ENCODE data around the gene RLBP1. TPM values are rescaled to one million over a fixed set of nuclear protein-coding genes. Genes with fewer than 3 reads are reported as not detected.
A peak's percentile ranks its signal among the peaks of the same experiment; 100 is the strongest.

The RLBP1 gene
- total and polyA plus RNA-seq, 2 donors (not counting 3 experiments of a cell fraction or from before 2014, with no cell fraction given): not detected

GRCh38 chr15:89177633-89178306 is 43.6 kb downstream of the RLBP1 start:
- Histone ChIP-seq H4K20me1 (replicated peaks; ENCODE audit: control insufficient read depth, extremely low read depth, insufficient read depth, low read length) (no peaks in the 10 kb centered on the region), H3K27ac (ENCODE audit: insufficient read depth, low read depth, low read length) (no peak overlapping the region), H3K4me3 (replicated peaks in 1 of 3; ENCODE audit: insufficient read depth in 1 of 3, low read depth in 1 of 3, low read length in 3 of 3) (no peak overlapping the region), H3K9ac (replicated peaks; ENCODE audit: extremely low read depth, insufficient read depth, low read length) (no peak overlapping the region), H3K79me2 (ENCODE audit: control insufficient read depth, insufficient read depth, low read length) (no peaks in the 10 kb centered on the region), H3K4me2 (ENCODE audit: insufficient read depth, low read length) (no peak overlapping the region), H2AFZ (ENCODE audit: low read depth, low read length) (no peak overlapping the region), H3K9me3 (replicated peaks; ENCODE audit: control insufficient read depth, insufficient read depth, low read length) (no peaks in the 10 kb centered on the region), H3K27me3 (ENCODE audit: control insufficient read depth in 2 of 2, insufficient read depth in 2 of 2, low read length in 2 of 2) (no peaks in the 10 kb centered on the region), H3K4me1 (ENCODE audit: control insufficient read depth, extremely low read depth, insufficient read depth, low read length) (peaks cover 8% of the 10 kb centered on the region), H3K9me1 (replicated peaks; ENCODE audit: control insufficient read depth, extremely low read depth, insufficient read depth, low read length) (no peaks in the 10 kb centered on the region), H3K36me3 (ENCODE audit: control insufficient read depth in 2 of 2, extremely low read depth in 1 of 2, insufficient read depth in 2 of 2, low read length in 2 of 2) (peaks cover 0 to 3% of the 10 kb centered on the region in 2 experiments)
- dilution Hi-C loops (cut with MboI; ENCODE audit: extremely low pct_ligation_motif_present, low sequenced_read_pairs) (no loop called here), intact Hi-C loops (cut with micrococcal nuclease) (loop anchor here (1.0 to 10.0 kb wide), 6 partner anchors 48 to 553 kb away; partner anchors contain the start of gene AEN)
- BruUV-seq (replicated peaks): no TSS peak
- FAIRE-seq: peak; percentile 98
- ChIA-PET POLR2A (no interaction called here), CTCF (interaction anchor here (0.5 to 4.7 kb wide), 52 partner anchors 11 to 299 kb away, joined by 3 to 198 read pairs (median 6); partner anchors contain the start of genes ABHD2, FANCI and HAPLN3)
- TF ChIP-seq CTCF (IDR thresholded peaks at IDR 0.05; ENCODE audit: extremely low read depth in 1 of 2, insufficient read depth in 1 of 2, low read depth in 1 of 2, low read length in 2 of 2) (peak; percentile 82 to 89), POLR2A (IDR thresholded peaks at IDR 0.05; ENCODE audit: low read depth, low read length) (no peak)
- DNase-seq (ENCODE audit: low read depth, low spot score): peak; percentile 73

- Histone ChIP-seq H3K9me1 (replicated peaks; ENCODE audit: control insufficient read depth, extremely low read depth, insufficient read depth, low read length) (no peaks in the 10 kb centered on the region), H2AFZ (ENCODE audit: low read depth, low read length) (no peak overlapping the region), H3K9me3 (replicated peaks; ENCODE audit: control insufficient read depth, insufficient read depth, low read length) (no peaks in the 10 kb centered on the region), H3K4me3 (replicated peaks in 1 of 3; ENCODE audit: insufficient read depth in 1 of 3, low read depth in 1 of 3, low read length in 3 of 3) (no peak overlapping the region), H3K4me2 (ENCODE audit: insufficient read depth, low read length) (no peak overlapping the region), H3K27ac (ENCODE audit: insufficient read depth, low read depth, low read length) (no peak overlapping the region), H3K4me1 (ENCODE audit: control insufficient read depth, extremely low read depth, insufficient read depth, low read length) (peaks cover 8% of the 10 kb centered on the region), H4K20me1 (replicated peaks; ENCODE audit: control insufficient read depth, extremely low read depth, insufficient read depth, low read length) (no peaks in the 10 kb centered on the region), H3K9ac (replicated peaks; ENCODE audit: extremely low read depth, insufficient read depth, low read length) (no peak overlapping the region), H3K27me3 (ENCODE audit: control insufficient read depth in 2 of 2, insufficient read depth in 2 of 2, low read length in 2 of 2) (no peaks in the 10 kb centered on the region), H3K36me3 (ENCODE audit: control insufficient read depth in 2 of 2, extremely low read depth in 1 of 2, insufficient read depth in 2 of 2, low read length in 2 of 2) (peaks cover 0 to 3% of the 10 kb centered on the region in 2 experiments), H3K79me2 (ENCODE audit: control insufficient read depth, insufficient read depth, low read length) (no peaks in the 10 kb centered on the region)
- dilution Hi-C loops (cut with MboI; ENCODE audit: extremely low pct_ligation_motif_present, low sequenced_read_pairs): no loop called here
- FAIRE-seq: no peak
- ChIA-PET CTCF (interaction anchor here (1.0 to 4.7 kb wide), 33 partner anchors 10 to 299 kb away, joined by 3 to 198 read pairs (median 12); partner anchors contain the start of gene ABHD2), POLR2A (no interaction called here)
- TF ChIP-seq MAX (IDR thresholded peaks at IDR 0.05; ENCODE audit: insufficient read depth, insufficient read length): no peak
- no peak for TF ChIP-seq GATA2 (IDR thresholded peaks at IDR 0.05; ENCODE audit: insufficient read depth, insufficient read length, low read depth, low read length)
- no peak for TF ChIP-seq CTCF (IDR thresholded peaks at IDR 0.05; ENCODE audit: extremely low read depth in 1 of 2, insufficient read depth in 1 of 2, low read depth in 1 of 2, low read length in 2 of 2)
- no peak for TF ChIP-seq FOS (IDR thresholded peaks at IDR 0.05; ENCODE audit: borderline replicate concordance, insufficient read depth, low read length)
- no peak for TF ChIP-seq POLR2AphosphoS5 (IDR thresholded peaks at IDR 0.05; ENCODE audit: insufficient read depth, low read depth, low read length)
- TF ChIP-seq MYC (IDR thresholded peaks at IDR 0.05; ENCODE audit: low read depth, low read length): no peak
- no peak for TF ChIP-seq POLR2A (IDR thresholded peaks at IDR 0.05; ENCODE audit: low read depth, low read length)
- TF ChIP-seq JUN (IDR thresholded peaks at IDR 0.05; ENCODE audit: borderline replicate concordance, insufficient read depth, insufficient read length, low read depth): no peak
- no peak for TF ChIP-seq EZH2 (IDR thresholded peaks at IDR 0.05; ENCODE audit: borderline replicate concordance, low read depth, low read length, severe bottlenecking)
- no TSS peak for BruUV-seq (replicated peaks)
- DNase-seq (ENCODE audit: low read depth, low spot score): no peak
- intact Hi-C loops (cut with micrococcal nuclease): loop anchor here (1.0 to 10.0 kb wide), 6 partner anchors 48 to 552 kb away; partner anchors contain the start of gene AEN
Observed at GRCh38 chr15:89177116-89177515, 44.3 kb downstream of the RLBP1 start.
